ENCODE results near the gene COL23A1. TPM values are rescaled to one million over a fixed set of nuclear protein-coding genes. Genes with fewer than 3 reads are reported as not detected.

COL23A1 gene
- total and polyA plus RNA-seq, 2 of the 8 experiments (the other 6 are each of a cell fraction or from before 2014, with no cell fraction given): 3.1 to 4.7 TPM

DNA sequence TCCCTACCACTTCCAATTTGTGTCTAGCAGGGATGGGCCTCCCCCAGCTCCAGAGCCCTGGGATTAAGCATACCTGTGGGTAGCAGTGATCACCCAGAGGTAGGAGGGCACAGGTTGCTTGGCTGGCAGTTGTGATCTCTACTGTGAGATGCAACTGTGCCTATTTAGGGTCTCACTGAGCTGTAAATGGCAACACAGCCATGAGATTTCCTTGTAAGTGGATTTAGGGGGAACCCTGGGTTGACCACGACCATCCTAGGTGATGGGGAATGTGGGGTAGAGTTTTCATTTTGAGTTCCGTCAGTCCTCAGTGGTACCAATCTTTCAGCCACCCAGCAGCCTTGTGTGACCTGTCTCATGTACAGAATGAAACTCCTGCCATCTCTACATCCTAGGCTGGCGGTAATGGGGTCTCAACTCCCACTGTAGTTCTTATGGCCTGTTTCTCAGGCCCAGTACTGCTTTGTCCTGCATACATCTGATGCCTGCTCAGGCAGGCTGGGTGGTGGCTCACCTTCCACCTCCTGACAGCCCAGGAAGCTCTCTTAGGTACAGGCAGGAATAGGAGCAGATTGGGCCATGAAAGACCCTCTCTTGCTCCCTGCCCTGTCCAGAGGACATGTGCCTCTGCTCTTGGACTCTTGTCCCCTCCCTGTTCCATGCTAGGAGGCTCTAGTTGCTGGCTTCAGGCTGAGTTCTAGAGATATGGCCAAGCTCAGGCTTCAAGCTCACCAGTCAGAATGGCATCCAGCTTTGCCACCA, 377.8 kb downstream of the COL23A1 start (continued):
- TF ChIP-seq EP300 (IDR thresholded peaks at IDR 0.05; ENCODE audit: borderline replicate concordance in 1 of 2, low read depth in 2 of 2, low read length in 2 of 2): no peak
- no peak for TF ChIP-seq NANOG (IDR thresholded peaks at IDR 0.05; ENCODE audit: insufficient read depth, low read depth, low read length, poor library complexity, severe bottlenecking)

All from H1 (cell line).